WTC11 (cell line): ENCODE data around the gene TMEM181. TPM values are rescaled to one million over a fixed set of nuclear protein-coding genes. Genes with fewer than 3 reads are reported as not detected.

Source experiments
- ATAC-seq: fragments of 200-7000 bp; cut with Tn5 transposase; 2 replicates; pipeline ENCODE4 v1.10.0; 2021; ENCODE audit warnings: mild to moderate bottlenecking, moderate library complexity
- CTCF ChIA-PET: fragments of 300-600 bp; sonication (Branson Sonifier 250); formaldehyde crosslinking; loops from one replicate; lab custom pipeline; 2021; ENCODE audit warnings: antibody characterized with exemption; lab: Charles Lee
- POLR2A ChIA-PET: fragments of 350-600 bp; sonication (Branson Sonifier 250); formaldehyde crosslinking; loops from one replicate; lab custom pipeline; 2021; ENCODE audit warnings: antibody characterized with exemption; lab: Charles Lee
- DNase-seq: peaks from one replicate; pipeline ENCODE4 v3.0.0; 2021; ENCODE audit warnings: low spot score
- H3K27ac Mint-ChIP-seq: 2 replicates; pipeline ENCODE4 v1.8.0; 2021; ENCODE audit warnings: mixed read lengths
- H3K27me3 Mint-ChIP-seq: 2 replicates; pipeline ENCODE4 v1.8.0; 2021; ENCODE audit warnings: low read depth, mild to moderate bottlenecking, moderate library complexity, mixed read lengths
- H3K36me3 Mint-ChIP-seq: 2 replicates; pipeline ENCODE4 v1.8.0; 2021; ENCODE audit warnings: mixed read lengths
- H3K4me1 Mint-ChIP-seq: 2 replicates; pipeline ENCODE4 v1.8.0; 2022; ENCODE audit warnings: mixed read lengths
- H3K4me3 Mint-ChIP-seq: 2 replicates; pipeline ENCODE4 v1.8.0; 2021; ENCODE audit warnings: mild to moderate bottlenecking, moderate library complexity, mixed read lengths
- H3K9me3 Mint-ChIP-seq: 2 replicates; pipeline ENCODE4 v1.8.0; 2021; ENCODE audit warnings: mixed read lengths
- CREB1 ChIP-seq: sonication (generic); formaldehyde crosslinking; IDR thresholded peaks from 2 replicates; pipeline ENCODE4 v1.8.0; 2023; ENCODE audit warnings: mild to moderate bottlenecking, missing genetic modification reagents
- FOXJ3 ChIP-seq: sonication (generic); formaldehyde crosslinking; IDR thresholded peaks from 2 replicates; pipeline ENCODE4 v1.9.0; 2021; ENCODE audit warnings: missing genetic modification reagents, mild to moderate bottlenecking, borderline replicate concordance
- KAT7 ChIP-seq: sonication (generic); formaldehyde crosslinking; IDR thresholded peaks from 2 replicates; pipeline ENCODE4 v1.8.1; 2023; ENCODE audit warnings: missing genetic modification reagents, mild to moderate bottlenecking, borderline replicate concordance
- MXD4 ChIP-seq: fragments of 250-450 bp; sonication (Bioruptor Pico); IDR thresholded peaks from 2 replicates; pipeline ENCODE4 v1.8.0; 2021; ENCODE audit warnings: mild to moderate bottlenecking, moderate library complexity, borderline replicate concordance
- MYBL2 ChIP-seq: sonication (generic); formaldehyde crosslinking; IDR thresholded peaks from 2 replicates; pipeline ENCODE4 v1.8.1; 2023; ENCODE audit warnings: mild to moderate bottlenecking, moderate library complexity, missing genetic modification reagents
- PRRX2 ChIP-seq: fragments of 250-450 bp; sonication (Bioruptor Pico); IDR thresholded peaks from 2 replicates; pipeline ENCODE4 v1.8.0; 2021; ENCODE audit warnings: mild to moderate bottlenecking
- SP1 ChIP-seq: sonication (generic); formaldehyde crosslinking; conservative IDR thresholded peaks from 2 replicates; pipeline ENCODE4 v1.8.1; 2022; ENCODE audit warnings: missing genetic modification reagents
- TP53 ChIP-seq: sonication (generic); formaldehyde crosslinking; IDR thresholded peaks from 2 replicates; pipeline ENCODE4 v1.8.1; 2023; ENCODE audit warnings: mild to moderate bottlenecking, missing genetic modification reagents
- ZBTB21 ChIP-seq: sonication (generic); formaldehyde crosslinking; IDR thresholded peaks from 2 replicates; pipeline ENCODE4 v1.8.1; 2023; ENCODE audit warnings: mild to moderate bottlenecking, missing genetic modification reagents, borderline replicate concordance
- total RNA-seq: library from RNA; stranded (reverse); gene quantifications from 3 replicates; pipeline ENCODE4 v1.2.3, GENCODE V29; 2021
- TF ChIP-seq, protein P1 (sequence below): fragments of 250-450 bp; sonication (Bioruptor Pico); IDR thresholded peaks from 2 replicates; pipeline ENCODE4 v1.9.0; 2021; ENCODE audit warnings: mild to moderate bottlenecking, borderline replicate concordance
- TF ChIP-seq, protein P2 (sequence below): sonication (generic); formaldehyde crosslinking; IDR thresholded peaks from 2 replicates; pipeline ENCODE4 v1.8.1; 2023; ENCODE audit warnings: mild to moderate bottlenecking, missing genetic modification reagents, moderate library complexity
- TF ChIP-seq, protein P3 (sequence below): sonication (generic); formaldehyde crosslinking; IDR thresholded peaks from 2 replicates; pipeline ENCODE4 v1.8.1; 2023; ENCODE audit warnings: mild to moderate bottlenecking, missing genetic modification reagents
- TF ChIP-seq, protein P4 (sequence below): sonication (generic); formaldehyde crosslinking; IDR thresholded peaks from 2 replicates; pipeline ENCODE4 v1.8.0; 2022; ENCODE audit warnings: mild to moderate bottlenecking, missing genetic modification reagents
- TF ChIP-seq, protein P5 (sequence below): fragments of 250-450 bp; sonication (Bioruptor Pico); IDR thresholded peaks from 2 replicates; pipeline ENCODE4 v1.9.0; 2021; ENCODE audit warnings: mild to moderate bottlenecking
- TF ChIP-seq, protein P6 (sequence below): sonication (generic); formaldehyde crosslinking; IDR thresholded peaks from 2 replicates; pipeline ENCODE4 v1.8.1; 2022; ENCODE audit warnings: mild to moderate bottlenecking, moderate library complexity, missing genetic modification reagents
- TF ChIP-seq, protein P7 (sequence below): sonication (generic); formaldehyde crosslinking; conservative IDR thresholded peaks from 2 replicates; pipeline ENCODE4 v1.8.1; 2023; ENCODE audit warnings: mild to moderate bottlenecking, low read depth, missing genetic modification reagents, moderate library complexity

Gene TMEM181
- total RNA-seq, 1 experiment from 2014 or later = 18.8 TPM

DNA sequence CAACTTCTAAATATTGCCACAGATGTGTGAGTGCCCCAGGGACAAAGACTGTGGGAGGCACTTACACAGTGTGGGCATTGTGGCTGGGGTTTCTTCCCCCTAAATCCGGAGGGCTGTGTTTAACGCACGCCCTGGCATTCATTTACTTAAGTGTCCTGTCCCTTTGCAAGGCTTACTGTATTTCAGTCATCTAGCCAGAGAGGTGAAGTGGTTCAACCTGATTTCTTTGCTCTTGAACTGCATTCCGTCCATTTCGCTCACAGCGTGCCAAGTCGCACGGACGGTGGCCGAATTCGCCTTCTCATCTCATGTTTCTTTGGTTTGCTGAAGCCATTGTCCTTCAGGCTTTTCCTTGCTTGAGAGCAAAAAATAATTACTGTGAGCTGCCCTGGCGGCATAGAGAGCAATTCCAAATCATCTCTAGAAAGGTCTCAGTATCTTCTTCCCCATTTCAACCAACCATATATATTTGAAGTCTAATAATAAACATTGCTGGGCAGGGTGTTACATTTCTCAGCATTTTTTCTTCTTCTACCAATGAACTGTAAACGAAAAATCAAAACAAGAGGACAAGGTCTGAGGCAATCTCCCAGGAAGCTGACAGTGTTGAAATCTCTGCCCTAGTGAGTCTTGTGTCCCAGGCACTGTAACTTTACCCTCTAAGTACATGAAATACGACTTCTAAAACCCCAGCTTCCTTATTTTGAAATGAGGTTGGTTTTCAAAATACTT, 106.9 kb downstream of the TMEM181 start:
- no peak overlapping the region for H3K4me3 Mint-ChIP-seq
- no peaks in the 10 kb centered on the region for H3K9me3 Mint-ChIP-seq
- ATAC-seq (no peak), DNase-seq (no peak)
- CTCF ChIA-PET = interaction anchor here (2.3 kb wide), 1 partner anchor 25 kb away, joined by 6 read pairs; no protein-coding TSS in a partner anchor
- peaks cover 2% of the 10 kb centered on the region; the same call in 1 of the 2 replicates for H3K27me3 Mint-ChIP-seq
- H3K36me3 Mint-ChIP-seq = no peaks in the 10 kb centered on the region
- peaks cover 12% of the 10 kb centered on the region for H3K4me1 Mint-ChIP-seq
- H3K27ac Mint-ChIP-seq = no peak overlapping the region
- TF ChIP-seq MYBL2 (CRISPR knock-in tag) (no peak), PRRX2 (CRISPR knock-in tag) (no peak), MXD4 (CRISPR knock-in tag) (no peak), KAT7 (CRISPR knock-in tag) (no peak), TP53 (CRISPR knock-in tag) (no peak), FOXJ3 (no peak)
- TF ChIP-seq, protein P1, sequence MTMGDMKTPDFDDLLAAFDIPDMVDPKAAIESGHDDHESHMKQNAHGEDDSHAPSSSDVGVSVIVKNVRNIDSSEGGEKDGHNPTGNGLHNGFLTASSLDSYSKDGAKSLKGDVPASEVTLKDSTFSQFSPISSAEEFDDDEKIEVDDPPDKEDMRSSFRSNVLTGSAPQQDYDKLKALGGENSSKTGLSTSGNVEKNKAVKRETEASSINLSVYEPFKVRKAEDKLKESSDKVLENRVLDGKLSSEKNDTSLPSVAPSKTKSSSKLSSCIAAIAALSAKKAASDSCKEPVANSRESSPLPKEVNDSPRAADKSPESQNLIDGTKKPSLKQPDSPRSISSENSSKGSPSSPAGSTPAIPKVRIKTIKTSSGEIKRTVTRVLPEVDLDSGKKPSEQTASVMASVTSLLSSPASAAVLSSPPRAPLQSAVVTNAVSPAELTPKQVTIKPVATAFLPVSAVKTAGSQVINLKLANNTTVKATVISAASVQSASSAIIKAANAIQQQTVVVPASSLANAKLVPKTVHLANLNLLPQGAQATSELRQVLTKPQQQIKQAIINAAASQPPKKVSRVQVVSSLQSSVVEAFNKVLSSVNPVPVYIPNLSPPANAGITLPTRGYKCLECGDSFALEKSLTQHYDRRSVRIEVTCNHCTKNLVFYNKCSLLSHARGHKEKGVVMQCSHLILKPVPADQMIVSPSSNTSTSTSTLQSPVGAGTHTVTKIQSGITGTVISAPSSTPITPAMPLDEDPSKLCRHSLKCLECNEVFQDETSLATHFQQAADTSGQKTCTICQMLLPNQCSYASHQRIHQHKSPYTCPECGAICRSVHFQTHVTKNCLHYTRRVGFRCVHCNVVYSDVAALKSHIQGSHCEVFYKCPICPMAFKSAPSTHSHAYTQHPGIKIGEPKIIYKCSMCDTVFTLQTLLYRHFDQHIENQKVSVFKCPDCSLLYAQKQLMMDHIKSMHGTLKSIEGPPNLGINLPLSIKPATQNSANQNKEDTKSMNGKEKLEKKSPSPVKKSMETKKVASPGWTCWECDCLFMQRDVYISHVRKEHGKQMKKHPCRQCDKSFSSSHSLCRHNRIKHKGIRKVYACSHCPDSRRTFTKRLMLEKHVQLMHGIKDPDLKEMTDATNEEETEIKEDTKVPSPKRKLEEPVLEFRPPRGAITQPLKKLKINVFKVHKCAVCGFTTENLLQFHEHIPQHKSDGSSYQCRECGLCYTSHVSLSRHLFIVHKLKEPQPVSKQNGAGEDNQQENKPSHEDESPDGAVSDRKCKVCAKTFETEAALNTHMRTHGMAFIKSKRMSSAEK (CRISPR knock-in tag) = no peak
- TF ChIP-seq, protein P2, sequence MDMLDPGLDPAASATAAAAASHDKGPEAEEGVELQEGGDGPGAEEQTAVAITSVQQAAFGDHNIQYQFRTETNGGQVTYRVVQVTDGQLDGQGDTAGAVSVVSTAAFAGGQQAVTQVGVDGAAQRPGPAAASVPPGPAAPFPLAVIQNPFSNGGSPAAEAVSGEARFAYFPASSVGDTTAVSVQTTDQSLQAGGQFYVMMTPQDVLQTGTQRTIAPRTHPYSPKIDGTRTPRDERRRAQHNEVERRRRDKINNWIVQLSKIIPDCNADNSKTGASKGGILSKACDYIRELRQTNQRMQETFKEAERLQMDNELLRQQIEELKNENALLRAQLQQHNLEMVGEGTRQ (CRISPR knock-in tag) = no peak
- TF ChIP-seq, protein P3, sequence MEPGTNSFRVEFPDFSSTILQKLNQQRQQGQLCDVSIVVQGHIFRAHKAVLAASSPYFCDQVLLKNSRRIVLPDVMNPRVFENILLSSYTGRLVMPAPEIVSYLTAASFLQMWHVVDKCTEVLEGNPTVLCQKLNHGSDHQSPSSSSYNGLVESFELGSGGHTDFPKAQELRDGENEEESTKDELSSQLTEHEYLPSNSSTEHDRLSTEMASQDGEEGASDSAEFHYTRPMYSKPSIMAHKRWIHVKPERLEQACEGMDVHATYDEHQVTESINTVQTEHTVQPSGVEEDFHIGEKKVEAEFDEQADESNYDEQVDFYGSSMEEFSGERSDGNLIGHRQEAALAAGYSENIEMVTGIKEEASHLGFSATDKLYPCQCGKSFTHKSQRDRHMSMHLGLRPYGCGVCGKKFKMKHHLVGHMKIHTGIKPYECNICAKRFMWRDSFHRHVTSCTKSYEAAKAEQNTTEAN (CRISPR knock-in tag) = no peak
- POLR2A ChIA-PET = no interaction called here

DNA sequence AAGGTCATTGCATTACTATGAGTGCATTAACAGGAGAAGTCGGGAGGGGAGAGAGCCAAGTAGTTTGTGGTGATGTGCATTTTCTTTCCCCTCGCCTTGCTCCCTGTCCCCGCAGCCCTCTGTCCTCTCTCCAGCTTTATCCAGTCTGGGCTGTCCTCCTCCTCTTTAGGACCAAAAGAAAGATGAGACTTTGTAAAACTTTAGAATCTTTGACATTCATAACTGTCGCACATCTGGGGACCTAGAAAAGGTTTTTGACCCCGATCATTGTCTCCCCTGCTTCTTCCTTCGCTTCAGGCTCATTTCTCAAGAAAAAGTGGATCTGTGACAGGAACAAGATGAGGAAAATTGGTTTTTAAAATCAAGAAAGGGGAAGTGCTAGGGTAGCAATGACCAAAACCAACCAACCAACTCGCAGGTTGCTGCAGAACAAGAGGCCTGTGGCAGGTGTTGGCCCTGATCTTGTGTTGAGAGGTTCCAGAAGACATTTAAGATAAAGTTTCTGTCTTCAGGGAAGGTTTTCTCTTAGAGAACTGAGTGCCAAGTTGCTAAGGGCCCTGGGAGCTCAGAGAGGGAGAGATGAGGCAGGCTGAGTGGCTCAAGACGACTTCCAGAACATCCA, 107.6 kb downstream of the TMEM181 start:
- H3K9me3 Mint-ChIP-seq = no peaks in the 10 kb centered on the region
- ATAC-seq = no peak
- H3K4me1 Mint-ChIP-seq = peaks cover 12% of the 10 kb centered on the region
- no peak overlapping the region for H3K27ac Mint-ChIP-seq
- peaks cover 2% of the 10 kb centered on the region; the same call in 1 of the 2 replicates for H3K27me3 Mint-ChIP-seq
- ChIA-PET POLR2A (no interaction called here), CTCF (no interaction called here)
- H3K36me3 Mint-ChIP-seq = no peaks in the 10 kb centered on the region
- no peak for DNase-seq
- H3K4me3 Mint-ChIP-seq = no peak overlapping the region
- TF ChIP-seq SP1 (CRISPR knock-in tag) (no peak), CREB1 (CRISPR knock-in tag) (no peak), ZBTB21 (CRISPR knock-in tag) (no peak)
- TF ChIP-seq, protein P1 (CRISPR knock-in tag) = no peak
- TF ChIP-seq, protein P4, sequence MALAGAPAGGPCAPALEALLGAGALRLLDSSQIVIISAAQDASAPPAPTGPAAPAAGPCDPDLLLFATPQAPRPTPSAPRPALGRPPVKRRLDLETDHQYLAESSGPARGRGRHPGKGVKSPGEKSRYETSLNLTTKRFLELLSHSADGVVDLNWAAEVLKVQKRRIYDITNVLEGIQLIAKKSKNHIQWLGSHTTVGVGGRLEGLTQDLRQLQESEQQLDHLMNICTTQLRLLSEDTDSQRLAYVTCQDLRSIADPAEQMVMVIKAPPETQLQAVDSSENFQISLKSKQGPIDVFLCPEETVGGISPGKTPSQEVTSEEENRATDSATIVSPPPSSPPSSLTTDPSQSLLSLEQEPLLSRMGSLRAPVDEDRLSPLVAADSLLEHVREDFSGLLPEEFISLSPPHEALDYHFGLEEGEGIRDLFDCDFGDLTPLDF (CRISPR knock-in tag) = no peak
- TF ChIP-seq, protein P5, sequence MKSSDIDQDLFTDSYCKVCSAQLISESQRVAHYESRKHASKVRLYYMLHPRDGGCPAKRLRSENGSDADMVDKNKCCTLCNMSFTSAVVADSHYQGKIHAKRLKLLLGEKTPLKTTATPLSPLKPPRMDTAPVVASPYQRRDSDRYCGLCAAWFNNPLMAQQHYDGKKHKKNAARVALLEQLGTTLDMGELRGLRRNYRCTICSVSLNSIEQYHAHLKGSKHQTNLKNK = no peak
- TF ChIP-seq, protein P6, sequence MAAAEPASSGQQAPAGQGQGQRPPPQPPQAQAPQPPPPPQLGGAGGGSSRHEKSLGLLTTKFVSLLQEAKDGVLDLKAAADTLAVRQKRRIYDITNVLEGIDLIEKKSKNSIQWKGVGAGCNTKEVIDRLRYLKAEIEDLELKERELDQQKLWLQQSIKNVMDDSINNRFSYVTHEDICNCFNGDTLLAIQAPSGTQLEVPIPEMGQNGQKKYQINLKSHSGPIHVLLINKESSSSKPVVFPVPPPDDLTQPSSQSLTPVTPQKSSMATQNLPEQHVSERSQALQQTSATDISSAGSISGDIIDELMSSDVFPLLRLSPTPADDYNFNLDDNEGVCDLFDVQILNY = no peak
- TF ChIP-seq, protein P7, sequence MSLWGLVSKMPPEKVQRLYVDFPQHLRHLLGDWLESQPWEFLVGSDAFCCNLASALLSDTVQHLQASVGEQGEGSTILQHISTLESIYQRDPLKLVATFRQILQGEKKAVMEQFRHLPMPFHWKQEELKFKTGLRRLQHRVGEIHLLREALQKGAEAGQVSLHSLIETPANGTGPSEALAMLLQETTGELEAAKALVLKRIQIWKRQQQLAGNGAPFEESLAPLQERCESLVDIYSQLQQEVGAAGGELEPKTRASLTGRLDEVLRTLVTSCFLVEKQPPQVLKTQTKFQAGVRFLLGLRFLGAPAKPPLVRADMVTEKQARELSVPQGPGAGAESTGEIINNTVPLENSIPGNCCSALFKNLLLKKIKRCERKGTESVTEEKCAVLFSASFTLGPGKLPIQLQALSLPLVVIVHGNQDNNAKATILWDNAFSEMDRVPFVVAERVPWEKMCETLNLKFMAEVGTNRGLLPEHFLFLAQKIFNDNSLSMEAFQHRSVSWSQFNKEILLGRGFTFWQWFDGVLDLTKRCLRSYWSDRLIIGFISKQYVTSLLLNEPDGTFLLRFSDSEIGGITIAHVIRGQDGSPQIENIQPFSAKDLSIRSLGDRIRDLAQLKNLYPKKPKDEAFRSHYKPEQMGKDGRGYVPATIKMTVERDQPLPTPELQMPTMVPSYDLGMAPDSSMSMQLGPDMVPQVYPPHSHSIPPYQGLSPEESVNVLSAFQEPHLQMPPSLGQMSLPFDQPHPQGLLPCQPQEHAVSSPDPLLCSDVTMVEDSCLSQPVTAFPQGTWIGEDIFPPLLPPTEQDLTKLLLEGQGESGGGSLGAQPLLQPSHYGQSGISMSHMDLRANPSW (CRISPR knock-in tag) = no peak
